ENCODE data around the gene NPC1.

DNA sequence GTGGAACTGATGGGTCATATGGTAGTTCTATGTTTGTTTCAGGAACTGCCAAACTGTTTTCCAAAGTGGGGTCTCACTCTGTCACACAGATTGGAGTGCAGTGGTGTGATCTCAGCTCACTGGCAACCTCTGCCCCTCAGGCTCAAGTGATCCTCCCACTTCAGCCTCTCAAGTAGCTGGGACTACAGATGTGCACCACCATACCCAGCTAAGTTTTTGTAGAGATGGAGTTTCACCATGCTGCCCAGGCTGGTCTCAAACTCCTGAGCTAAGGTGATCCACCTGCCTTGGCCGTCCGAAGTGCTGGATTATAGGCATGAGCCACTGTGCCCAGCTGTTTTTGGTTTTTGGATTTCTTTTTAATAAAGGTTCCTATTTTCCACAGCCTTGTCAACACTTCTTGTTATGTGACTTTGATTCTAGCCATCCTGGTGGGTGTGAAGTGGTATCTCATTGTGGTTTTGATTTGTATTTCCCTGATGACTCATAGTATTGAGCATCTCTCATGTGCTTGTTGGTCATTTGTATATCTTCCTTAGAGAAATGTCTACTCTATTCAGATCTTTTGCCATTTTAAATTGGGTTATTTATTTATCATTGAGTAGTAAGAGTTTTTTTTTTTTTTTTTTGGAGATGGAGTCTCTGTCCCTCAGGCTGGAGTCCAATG lies 22.8 kb downstream of the NPC1 start:
- TF ChIP-seq CTCF (IDR thresholded peaks at IDR 0.05) (no peak), POLR2A (IDR thresholded peaks at IDR 0.05) (no peak), EP300 (IDR thresholded peaks at IDR 0.05) (no peak)
